ENCODE measurements around the gene GALNT6. TPM values are rescaled to one million over a fixed set of nuclear protein-coding genes. Genes with fewer than 3 reads are reported as not detected.

The GALNT6 gene
- total and polyA plus RNA-seq, 9 of the 15 experiments (the other 6 are each of a cell fraction or from before 2014, with no cell fraction given), result 1.5 to 8.6 (median 5.1) TPM

DNA sequence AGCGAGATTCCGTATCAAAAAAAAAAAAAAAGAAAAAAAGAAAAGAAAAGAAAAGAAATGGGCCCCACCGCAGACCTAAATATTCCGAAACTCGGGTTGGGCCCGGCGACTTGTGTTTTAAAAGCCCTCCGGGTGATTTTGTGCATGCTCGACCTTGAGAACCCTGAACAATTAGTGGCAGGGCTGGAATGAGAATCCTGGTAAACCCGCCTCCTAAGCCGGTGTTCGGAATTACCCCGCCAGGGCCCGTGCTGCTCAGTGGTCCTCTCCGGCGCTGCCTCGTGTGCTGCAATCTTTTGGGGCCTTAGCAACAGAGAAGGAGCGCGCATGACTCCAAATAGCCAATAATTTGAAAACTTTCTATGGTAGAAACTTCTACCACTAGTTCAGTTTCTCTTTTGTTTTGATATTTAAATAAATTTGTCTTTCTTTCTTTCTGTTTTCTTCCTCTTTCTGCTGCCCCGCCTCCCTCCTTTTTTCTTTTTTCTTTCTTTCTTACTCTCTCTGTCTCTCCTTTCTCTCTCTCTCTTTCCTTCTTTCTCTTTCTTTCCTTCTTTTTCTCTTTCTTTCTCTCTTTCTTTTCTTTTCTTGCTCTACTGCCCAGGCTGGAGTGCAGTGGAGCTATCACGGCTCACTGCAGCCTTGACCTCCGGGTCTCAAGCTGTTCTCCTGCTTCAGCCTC lies 1.5 kb upstream of the GALNT6 start:
- BruUV-seq (replicated peaks), result no TSS peak
- Histone ChIP-seq H3K9ac (ENCODE audit: insufficient read depth in 1 of 2, low read depth in 2 of 2, low read length in 2 of 2) (no peak overlapping the region), H3K36me3 (ENCODE audit: control insufficient read depth, insufficient read depth, low read length) (no peaks in the 10 kb centered on the region), H3K79me2 (ENCODE audit: control insufficient read depth, insufficient read depth, low read length) (no peaks in the 10 kb centered on the region), H3K4me1 (replicated peaks in 1 of 2; ENCODE audit: control insufficient read depth in 2 of 2, insufficient read depth in 2 of 2, low read length in 2 of 2) (peaks cover 41 to 50% of the 10 kb centered on the region in 2 experiments), H3K4me2 (ENCODE audit: insufficient read depth, low read length) (no peak overlapping the region), H3K4me3 (no peak overlapping the region), H4K20me1 (replicated peaks; ENCODE audit: control insufficient read depth, insufficient read depth, low read length) (no peaks in the 10 kb centered on the region), H3K27me3 (ENCODE audit: control insufficient read depth in 2 of 2, insufficient read depth in 2 of 2, low read length in 2 of 2) (no peaks in the 10 kb centered on the region), H3K9me3 (replicated peaks; ENCODE audit: control insufficient read depth, insufficient read depth, low read depth, low read length) (no peaks in the 10 kb centered on the region), H3K9me1 (ENCODE audit: control insufficient read depth, insufficient read depth, low read length) (no peaks in the 10 kb centered on the region), H3K27ac (ENCODE audit: extremely low read depth, low read depth, low read length) (no peak overlapping the region), H2AFZ (ENCODE audit: low read depth, low read length) (no peak overlapping the region)
- WGBS (ENCODE audit: insufficient coverage, low coverage, missing lambda C conversion rate), result 94% methylated on average over 14 of the region's 22 CpGs
- ChIA-PET POLR2A (no interaction called here), CTCF (ENCODE audit: low intra/inter-chr PET ratio) (interaction anchor here (0.6 kb wide), 1 partner anchor 28 kb away, joined by 3 read pairs; no protein-coding TSS in a partner anchor)
- intact Hi-C loops (cut with micrococcal nuclease), result no loop called here
- TF ChIP-seq RNF2 (IDR thresholded peaks at IDR 0.05), result no peak
- TF ChIP-seq, protein P1, sequence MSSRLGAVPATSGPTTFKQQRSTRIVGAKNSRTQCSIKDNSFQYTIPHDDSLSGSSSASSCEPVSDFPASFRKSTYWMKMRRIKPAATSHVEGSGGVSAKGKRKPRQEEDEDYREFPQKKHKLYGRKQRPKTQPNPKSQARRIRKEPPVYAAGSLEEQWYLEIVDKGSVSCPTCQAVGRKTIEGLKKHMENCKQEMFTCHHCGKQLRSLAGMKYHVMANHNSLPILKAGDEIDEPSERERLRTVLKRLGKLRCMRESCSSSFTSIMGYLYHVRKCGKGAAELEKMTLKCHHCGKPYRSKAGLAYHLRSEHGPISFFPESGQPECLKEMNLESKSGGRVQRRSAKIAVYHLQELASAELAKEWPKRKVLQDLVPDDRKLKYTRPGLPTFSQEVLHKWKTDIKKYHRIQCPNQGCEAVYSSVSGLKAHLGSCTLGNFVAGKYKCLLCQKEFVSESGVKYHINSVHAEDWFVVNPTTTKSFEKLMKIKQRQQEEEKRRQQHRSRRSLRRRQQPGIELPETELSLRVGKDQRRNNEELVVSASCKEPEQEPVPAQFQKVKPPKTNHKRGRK (tag; IDR thresholded peaks at IDR 0.05), result peak; percentile 92
- no peak for ATAC-seq
- FAIRE-seq, result no peak
- DNase-seq (ENCODE audit: extremely low read depth in 1 of 4, low spot score in 3 of 4), result peak in 1 of 4 experiments; percentile 5
- in situ Hi-C loops (cut with MboI), result no loop called here

DNA sequence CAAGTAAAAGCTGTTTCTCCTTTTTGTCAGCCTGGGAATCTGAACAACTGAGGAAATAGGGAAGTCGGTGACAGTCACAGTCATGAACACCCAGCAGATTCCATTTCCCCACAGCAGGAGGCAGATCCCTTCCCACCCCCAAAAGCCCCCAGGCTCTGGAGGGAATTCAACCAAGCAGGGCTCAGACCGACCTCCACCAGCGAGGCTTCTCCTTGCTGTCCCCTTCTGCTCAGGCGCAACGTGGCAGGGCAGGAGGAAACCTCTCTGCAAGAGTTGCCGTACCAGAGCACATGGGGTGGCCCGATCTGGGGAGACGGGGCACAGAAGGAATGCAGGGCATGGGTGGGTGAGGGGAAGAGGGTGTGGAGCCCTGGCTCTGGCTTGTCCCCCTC lies 319 bp downstream of the GALNT6 start:
- Histone ChIP-seq H3K27me3 (ENCODE audit: control insufficient read depth in 2 of 2, insufficient read depth in 2 of 2, low read length in 2 of 2) (no peaks in the 10 kb centered on the region), H3K9me1 (ENCODE audit: control insufficient read depth, insufficient read depth, low read length) (no peaks in the 10 kb centered on the region), H3K79me2 (ENCODE audit: control insufficient read depth, insufficient read depth, low read length) (no peaks in the 10 kb centered on the region), H3K9ac (ENCODE audit: insufficient read depth in 1 of 2, low read depth in 2 of 2, low read length in 2 of 2) (peak overlapping the region; percentile 67 to 92), H3K4me1 (replicated peaks in 1 of 2; ENCODE audit: control insufficient read depth in 2 of 2, insufficient read depth in 2 of 2, low read length in 2 of 2) (peaks cover 45 to 46% of the 10 kb centered on the region in 2 experiments), H3K27ac (ENCODE audit: extremely low read depth, low read depth, low read length) (peak overlapping the region; percentile 32; the same call in 1 of the 3 replicates), H3K4me2 (ENCODE audit: insufficient read depth, low read length) (peak overlapping the region; percentile 79), H3K9me3 (replicated peaks; ENCODE audit: control insufficient read depth, insufficient read depth, low read depth, low read length) (no peaks in the 10 kb centered on the region), H2AFZ (ENCODE audit: low read depth, low read length) (peak overlapping the region; percentile 90), H4K20me1 (replicated peaks; ENCODE audit: control insufficient read depth, insufficient read depth, low read length) (no peaks in the 10 kb centered on the region), H3K36me3 (ENCODE audit: control insufficient read depth, insufficient read depth, low read length) (no peaks in the 10 kb centered on the region), H3K4me3 (peak overlapping the region; percentile 51)
- FAIRE-seq (peak; percentile 48), DNase-seq (ENCODE audit: extremely low read depth in 1 of 4, low spot score in 3 of 4) (peak in 1 of 4 experiments; percentile 28), ATAC-seq (peak; percentile 9)
- CTCF ChIA-PET (ENCODE audit: low intra/inter-chr PET ratio), result no interaction called here
- no TSS peak for BruUV-seq (replicated peaks)
- in situ Hi-C loops (cut with MboI) (no loop called here), intact Hi-C loops (cut with micrococcal nuclease) (no loop called here)
- POLR2A ChIA-PET, result interaction anchor here (1.5 kb wide), 1 partner anchor 17 kb away, joined by 3 read pairs; no protein-coding TSS in a partner anchor
- 40% methylated on average over 8 of the region's 8 CpGs for WGBS (ENCODE audit: insufficient coverage, low coverage, missing lambda C conversion rate)
- TF ChIP-seq, protein P2, sequence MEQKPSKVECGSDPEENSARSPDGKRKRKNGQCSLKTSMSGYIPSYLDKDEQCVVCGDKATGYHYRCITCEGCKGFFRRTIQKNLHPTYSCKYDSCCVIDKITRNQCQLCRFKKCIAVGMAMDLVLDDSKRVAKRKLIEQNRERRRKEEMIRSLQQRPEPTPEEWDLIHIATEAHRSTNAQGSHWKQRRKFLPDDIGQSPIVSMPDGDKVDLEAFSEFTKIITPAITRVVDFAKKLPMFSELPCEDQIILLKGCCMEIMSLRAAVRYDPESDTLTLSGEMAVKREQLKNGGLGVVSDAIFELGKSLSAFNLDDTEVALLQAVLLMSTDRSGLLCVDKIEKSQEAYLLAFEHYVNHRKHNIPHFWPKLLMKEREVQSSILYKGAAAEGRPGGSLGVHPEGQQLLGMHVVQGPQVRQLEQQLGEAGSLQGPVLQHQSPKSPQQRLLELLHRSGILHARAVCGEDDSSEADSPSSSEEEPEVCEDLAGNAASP (IDR thresholded peaks at IDR 0.05), result no peak
- TF ChIP-seq, protein P3, sequence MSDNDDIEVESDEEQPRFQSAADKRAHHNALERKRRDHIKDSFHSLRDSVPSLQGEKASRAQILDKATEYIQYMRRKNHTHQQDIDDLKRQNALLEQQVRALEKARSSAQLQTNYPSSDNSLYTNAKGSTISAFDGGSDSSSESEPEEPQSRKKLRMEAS (CRISPR knock-in tag; IDR thresholded peaks at IDR 0.05), result peak; percentile 81
- TF ChIP-seq PYGO2 (tag; IDR thresholded peaks at IDR 0.05) (no peak), FOXA3 (CRISPR knock-in tag; conservative IDR thresholded peaks at IDR 0.05 in 1 of 2, IDR thresholded peaks at IDR 0.05 in 1 of 2) (peak in 1 of 2 experiments; percentile 60; a peak in 2 of 4 replicates), NFYB (IDR thresholded peaks at IDR 0.05; ENCODE audit: extremely low read depth, insufficient read length) (no peak)
- TF ChIP-seq, protein P4, sequence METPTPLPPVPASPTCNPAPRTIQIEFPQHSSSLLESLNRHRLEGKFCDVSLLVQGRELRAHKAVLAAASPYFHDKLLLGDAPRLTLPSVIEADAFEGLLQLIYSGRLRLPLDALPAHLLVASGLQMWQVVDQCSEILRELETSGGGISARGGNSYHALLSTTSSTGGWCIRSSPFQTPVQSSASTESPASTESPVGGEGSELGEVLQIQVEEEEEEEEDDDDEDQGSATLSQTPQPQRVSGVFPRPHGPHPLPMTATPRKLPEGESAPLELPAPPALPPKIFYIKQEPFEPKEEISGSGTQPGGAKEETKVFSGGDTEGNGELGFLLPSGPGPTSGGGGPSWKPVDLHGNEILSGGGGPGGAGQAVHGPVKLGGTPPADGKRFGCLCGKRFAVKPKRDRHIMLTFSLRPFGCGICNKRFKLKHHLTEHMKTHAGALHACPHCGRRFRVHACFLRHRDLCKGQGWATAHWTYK (CRISPR knock-in tag; IDR thresholded peaks at IDR 0.05), result no peak
